IMR-90 (cell line): ENCODE data around the gene BLOC1S4. TPM values are rescaled to one million over a fixed set of nuclear protein-coding genes. Genes with fewer than 3 reads are reported as not detected.

Source experiments
- ATAC-seq: fragments of 200-7000 bp; cut with Tn5 transposase; 2 replicates; pipeline ENCODE4 v1.9.1; 2020; ENCODE audit warnings: low read depth, mild to moderate bottlenecking, moderate library complexity
- BruUV-seq: library from RNA; stranded (reverse); fragments of 400-500 nt; replicated peaks from 2 replicates; lab custom pipeline; 2021; lab: Mats Ljungman, UMichigan
- CTCF ChIA-PET: fragments of 300-600 bp; formaldehyde crosslinking; extraction: SDS; loops from one replicate; lab custom pipeline; 2021; ENCODE audit warnings: antibody characterized with exemption; lab: Yijun Ruan, JAX
- POLR2A ChIA-PET: fragments of 300-600 bp; sonication (Branson Sonifier 250); formaldehyde crosslinking; loops from one replicate; lab custom pipeline; 2022; ENCODE audit warnings: antibody characterized with exemption; ENCODE audit not compliant: unreplicated experiment; lab: Charles Lee
- DNase-seq: peaks from one replicate; pipeline ENCODE4 v3.0.0; 2013
- H2AFZ ChIP-seq: replicated peaks from 2 replicates; pipeline ENCODE3; 2013; ENCODE audit warnings: low read length, mild to moderate bottlenecking; ENCODE audit not compliant: poor library complexity
- H2AK5ac ChIP-seq: 2 replicates; pipeline ENCODE4 v1.6.1; 2013; ENCODE audit warnings: low read depth, low read length, inconsistent platforms
- H2AK9ac ChIP-seq: replicated peaks from 2 replicates; pipeline ENCODE3; 2013; ENCODE audit warnings: mild to moderate bottlenecking, low read depth, low read length, moderate library complexity; ENCODE audit not compliant: poor library complexity
- H2BK120ac ChIP-seq: 2 replicates; pipeline ENCODE4 v1.6.1; 2013; ENCODE audit warnings: low read depth, low read length, inconsistent platforms
- H2BK15ac ChIP-seq: 3 replicates; pipeline ENCODE4 v1.6.1; 2013; ENCODE audit warnings: low read depth, low read length, inconsistent platforms
- H2BK20ac ChIP-seq: 2 replicates; pipeline ENCODE4 v1.6.1; 2013; ENCODE audit warnings: low read depth, mild to moderate bottlenecking, inconsistent platforms, low read length, moderate library complexity
- H2BK5ac ChIP-seq: 2 replicates; pipeline ENCODE4 v1.6.1; 2013; ENCODE audit warnings: mild to moderate bottlenecking, low read depth, low read length, inconsistent platforms; ENCODE audit not compliant: poor library complexity, severe bottlenecking
- H3K14ac ChIP-seq: replicated peaks from 2 replicates; pipeline ENCODE4 v1.6.1; 2013; ENCODE audit warnings: low read depth, low read length, inconsistent platforms
- H3K18ac ChIP-seq: 2 replicates; pipeline ENCODE4 v1.6.1; 2013; ENCODE audit warnings: low read depth, low read length, control low read depth
- H3K23ac ChIP-seq: 2 replicates; pipeline ENCODE4 v1.6.1; 2013; ENCODE audit warnings: low read depth, low read length, inconsistent platforms
- H3K27ac ChIP-seq: 2 replicates; pipeline ENCODE4 v1.5.1; 2013; ENCODE audit warnings: mild to moderate bottlenecking, control low read depth, low read length; ENCODE audit not compliant: insufficient read depth
- H3K27me3 ChIP-seq: 2 replicates; pipeline ENCODE4 v1.6.1; 2013; ENCODE audit warnings: low read length; ENCODE audit not compliant: control insufficient read depth, insufficient read depth
- H3K36me3 ChIP-seq: 2 replicates; pipeline ENCODE4 v1.6.1; 2013; ENCODE audit warnings: low read length, mixed read lengths; ENCODE audit not compliant: control insufficient read depth, insufficient read depth
- H3K4ac ChIP-seq: 2 replicates; pipeline ENCODE4 v1.6.1; 2013; ENCODE audit warnings: low read depth, low read length, inconsistent platforms
- H3K4me1 ChIP-seq: 2 replicates; pipeline ENCODE4 v1.6.1; 2013; ENCODE audit warnings: low read length, mixed read lengths; ENCODE audit not compliant: control insufficient read depth, insufficient read depth
- H3K4me2 ChIP-seq: 2 replicates; pipeline ENCODE4 v1.6.1; 2013; ENCODE audit warnings: low read depth, mild to moderate bottlenecking, control low read depth, low read length, moderate library complexity
- H3K4me3 ChIP-seq: 2 replicates; pipeline ENCODE4 v1.5.1; 2013; ENCODE audit warnings: low read depth, mild to moderate bottlenecking, control low read depth, low read length, moderate library complexity; ENCODE audit not compliant: insufficient read depth
- H3K56ac ChIP-seq: 2 replicates; pipeline ENCODE4 v1.6.1; 2013; ENCODE audit warnings: low read length, inconsistent platforms; ENCODE audit not compliant: insufficient read depth; ENCODE audit errors: extremely low read depth
- H3K79me1 ChIP-seq, 2 experiments: 2 replicates each; pipeline ENCODE4 v1.6.1; 2013; ENCODE audit warnings: low read length in 2 of 2, inconsistent platforms in 1 of 2, low read depth in 1 of 2
- H3K9ac ChIP-seq: 2 replicates; pipeline ENCODE4 v1.6.1; 2013; ENCODE audit warnings: low read depth, low read length, control low read depth
- H3K9me1 ChIP-seq: 2 replicates; pipeline ENCODE4 v1.6.1; 2013; ENCODE audit warnings: low read length, inconsistent platforms; ENCODE audit not compliant: insufficient read depth
- H3K9me3 ChIP-seq: 2 replicates; pipeline ENCODE4 v1.6.1; 2013; ENCODE audit warnings: low read length; ENCODE audit not compliant: control insufficient read depth, insufficient read depth
- H4K20me1 ChIP-seq: 2 replicates; pipeline ENCODE4 v1.6.1; 2013; ENCODE audit warnings: low read length, inconsistent platforms; ENCODE audit not compliant: insufficient read depth
- H4K5ac ChIP-seq: 2 replicates; pipeline ENCODE4 v1.6.1; 2013; ENCODE audit warnings: mild to moderate bottlenecking, low read depth, low read length, control low read depth
- H4K8ac ChIP-seq, 2 experiments: 2 replicates each; pipeline ENCODE4 v1.6.1; 2013; ENCODE audit warnings: low read depth in 2 of 2, low read length in 2 of 2, control low read depth in 1 of 2, inconsistent platforms in 1 of 2
- H4K91ac ChIP-seq: 2 replicates; pipeline ENCODE4 v1.6.1; 2013; ENCODE audit warnings: low read depth, low read length, inconsistent platforms; ENCODE audit not compliant: insufficient read depth
- BHLHE40 ChIP-seq: fragments of 150-350 bp; IDR thresholded peaks from 2 replicates; pipeline ENCODE4 v1.6.1; 2016; ENCODE audit warnings: mild to moderate bottlenecking, low read depth, low read length
- CEBPB ChIP-seq: IDR thresholded peaks from 2 replicates; pipeline ENCODE4 v1.6.1; 2012; ENCODE audit warnings: low read depth, low read length, improper control_type of control experiment
- CHD1 ChIP-seq: IDR thresholded peaks from 2 replicates; pipeline ENCODE4 v1.6.1; 2012; ENCODE audit warnings: low read depth, low read length, improper control_type of control experiment
- ELK1 ChIP-seq: fragments of 150-350 bp; IDR thresholded peaks from 2 replicates; pipeline ENCODE4 v1.6.1; 2016; ENCODE audit warnings: low read depth, mild to moderate bottlenecking, low read length, moderate library complexity, borderline replicate concordance
- FOS ChIP-seq: fragments of 150-350 bp; IDR thresholded peaks from 2 replicates; pipeline ENCODE4 v1.6.1; 2016; ENCODE audit warnings: low read depth, low read length
- MAFK ChIP-seq: IDR thresholded peaks from 2 replicates; pipeline ENCODE4 v1.6.1; 2012; ENCODE audit warnings: low read depth, low read length, improper control_type of control experiment
- MAZ ChIP-seq: IDR thresholded peaks from 2 replicates; pipeline ENCODE4 v1.6.1; 2012; ENCODE audit warnings: low read depth, mild to moderate bottlenecking, low read length, improper control_type of control experiment, moderate library complexity, borderline replicate concordance
- MXI1 ChIP-seq: IDR thresholded peaks from 2 replicates; pipeline ENCODE4 v1.6.1; 2012; ENCODE audit warnings: low read depth, mild to moderate bottlenecking, low read length, moderate library complexity, borderline replicate concordance
- NFE2L2 ChIP-seq: fragments of 150-350 bp; IDR thresholded peaks from 2 replicates; pipeline ENCODE4 v1.6.1; 2016; ENCODE audit warnings: low read depth, mild to moderate bottlenecking, low read length
- POLR2A ChIP-seq: IDR thresholded peaks from 2 replicates; pipeline ENCODE4 v1.6.1; 2012; ENCODE audit warnings: mild to moderate bottlenecking, low read depth, low read length
- RAD21 ChIP-seq: IDR thresholded peaks from 2 replicates; pipeline ENCODE4 v1.6.1; 2012; ENCODE audit warnings: low read length, improper control_type of control experiment
- RCOR1 ChIP-seq: IDR thresholded peaks from 2 replicates; pipeline ENCODE4 v1.6.1; 2012; ENCODE audit warnings: mild to moderate bottlenecking, low read length, improper control_type of control experiment; ENCODE audit not compliant: insufficient replicate concordance
- RFX5 ChIP-seq: IDR thresholded peaks from 2 replicates; pipeline ENCODE4 v1.8.0; 2012; ENCODE audit warnings: low read depth, mild to moderate bottlenecking, low read length, moderate library complexity
- SMC3 ChIP-seq: fragments of 150-350 bp; IDR thresholded peaks from 2 replicates; pipeline ENCODE4 v1.6.1; 2016; ENCODE audit warnings: low read depth, mild to moderate bottlenecking, antibody characterized with exemption, low read length, moderate library complexity
- WGBS, 2 experiments: methylation state at CpG; one replicate each; pipeline versions ENCODE4 v1.1.5 to v1.1.7; 2013; ENCODE audit warnings: missing lambda C conversion rate in 2 of 2; ENCODE audit not compliant: insufficient read length in 1 of 2; ENCODE audit errors: extremely low coverage in 2 of 2; 5-methylcytosine and 5-hydroxymethylcytosine counted together
- dilution Hi-C: fragments of 300-500 bp; cut with HindIII; formaldehyde crosslinking; loops from one replicate; pipeline ENCODE4 v1.14.3; 2018; ENCODE audit warnings: low sequenced_read_pairs; ENCODE audit not compliant: unreplicated experiment
- in situ Hi-C: fragments of 300-500 bp; cut with MboI; formaldehyde crosslinking; loops from 3 replicates; pipeline ENCODE4 v1.14.3; 2019; ENCODE audit warnings: low sequenced_read_pairs, inconsistent platforms, mixed read lengths
- intact Hi-C: fragments of 100-400 bp; cut with micrococcal nuclease; formaldehyde crosslinking; loops from 2 replicates; pipeline ENCODE4 v1.10.0; 2022
- polyA plus RNA-seq, 3 experiments: library from polyadenylated mRNA; depleted of rRNA; stranded (reverse); fragments of >200 nt; gene quantifications; 2 replicates each; pipeline ENCODE4 v1.2.3, GENCODE V29; 2012; ENCODE audit warnings: low replicate concordance in 1 of 3
- total RNA-seq: library from RNA; depleted of rRNA; stranded (reverse); fragments of >200 nt; gene quantifications from 2 replicates; pipeline ENCODE4 v1.2.3, GENCODE V29; 2012
- TF ChIP-seq, protein P1 (sequence below): conservative IDR thresholded peaks from 2 replicates; pipeline ENCODE4 v1.5.1; 2012; ENCODE audit warnings: mild to moderate bottlenecking, low read depth, low read length, improper control_type of control experiment
- TF ChIP-seq, protein P2 (sequence below): fragments of 150-350 bp; IDR thresholded peaks from 2 replicates; pipeline ENCODE4 v1.6.1; 2017; ENCODE audit warnings: mild to moderate bottlenecking, antibody characterized with exemption, low read length, low read depth

BLOC1S4 gene
- total and polyA plus RNA-seq, 2 of the 4 experiments (the other 2 are of a cell fraction) = 8.8 to 22.1 TPM

DNA sequence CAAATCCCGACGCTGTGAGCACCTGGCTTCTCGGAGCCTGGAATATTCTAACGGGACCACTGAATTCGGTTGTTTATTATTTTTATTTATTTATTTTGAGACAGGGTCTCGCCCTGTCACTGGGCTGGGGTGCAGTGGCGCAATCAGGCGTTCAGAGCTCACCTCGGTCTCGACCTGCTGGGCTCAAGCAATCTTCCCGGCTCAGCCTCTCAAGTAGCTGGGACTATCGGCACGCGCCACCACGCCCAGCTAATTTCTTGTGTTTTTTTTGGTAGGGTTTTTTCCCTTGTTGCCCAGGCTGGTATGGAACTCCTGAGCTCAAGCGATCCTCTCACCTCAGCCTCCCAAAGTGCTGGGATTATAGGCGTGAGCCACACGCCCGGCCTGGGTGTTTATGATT is 43.8 kb upstream of the BLOC1S4 start:
- Histone ChIP-seq H3K4ac (no peak overlapping the region), H3K4me2 (no peak overlapping the region), H3K9me3 (no peaks in the 10 kb centered on the region), H3K27me3 (no peaks in the 10 kb centered on the region), H2AK5ac (no peak overlapping the region), H3K56ac (no peak overlapping the region), H2BK5ac (no peak overlapping the region), H4K91ac (no peak overlapping the region), H3K4me1 (peaks cover 22% of the 10 kb centered on the region), H2BK120ac (no peak overlapping the region), H4K5ac (no peak overlapping the region), H3K9me1 (peaks cover 24% of the 10 kb centered on the region), H4K20me1 (peaks cover 22% of the 10 kb centered on the region), H2AK9ac (no peak overlapping the region), H2BK15ac (no peak overlapping the region), H3K18ac (no peak overlapping the region), H2BK20ac (no peak overlapping the region), H2AFZ (no peak overlapping the region), H3K4me3 (no peak overlapping the region), H3K79me1 (peaks cover 21 to 28% of the 10 kb centered on the region in 2 experiments; a peak in 3 of 4 replicates), H3K23ac (no peak overlapping the region), H3K27ac (no peak overlapping the region), H4K8ac (no peak overlapping the region), H3K36me3 (peaks cover 7% of the 10 kb centered on the region), H3K9ac (no peak overlapping the region), H3K14ac (no peak overlapping the region)
- TF ChIP-seq BHLHE40 (no peak), SMC3 (no peak), RAD21 (no peak), CEBPB (no peak), MAFK (no peak), MXI1 (no peak), MAZ (no peak), CHD1 (no peak), NFE2L2 (no peak), ELK1 (no peak), RCOR1 (no peak), POLR2A (no peak), RFX5 (no peak), FOS (no peak)
- TF ChIP-seq, protein P1, sequence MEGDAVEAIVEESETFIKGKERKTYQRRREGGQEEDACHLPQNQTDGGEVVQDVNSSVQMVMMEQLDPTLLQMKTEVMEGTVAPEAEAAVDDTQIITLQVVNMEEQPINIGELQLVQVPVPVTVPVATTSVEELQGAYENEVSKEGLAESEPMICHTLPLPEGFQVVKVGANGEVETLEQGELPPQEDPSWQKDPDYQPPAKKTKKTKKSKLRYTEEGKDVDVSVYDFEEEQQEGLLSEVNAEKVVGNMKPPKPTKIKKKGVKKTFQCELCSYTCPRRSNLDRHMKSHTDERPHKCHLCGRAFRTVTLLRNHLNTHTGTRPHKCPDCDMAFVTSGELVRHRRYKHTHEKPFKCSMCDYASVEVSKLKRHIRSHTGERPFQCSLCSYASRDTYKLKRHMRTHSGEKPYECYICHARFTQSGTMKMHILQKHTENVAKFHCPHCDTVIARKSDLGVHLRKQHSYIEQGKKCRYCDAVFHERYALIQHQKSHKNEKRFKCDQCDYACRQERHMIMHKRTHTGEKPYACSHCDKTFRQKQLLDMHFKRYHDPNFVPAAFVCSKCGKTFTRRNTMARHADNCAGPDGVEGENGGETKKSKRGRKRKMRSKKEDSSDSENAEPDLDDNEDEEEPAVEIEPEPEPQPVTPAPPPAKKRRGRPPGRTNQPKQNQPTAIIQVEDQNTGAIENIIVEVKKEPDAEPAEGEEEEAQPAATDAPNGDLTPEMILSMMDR = no peak
- TF ChIP-seq, protein P2, sequence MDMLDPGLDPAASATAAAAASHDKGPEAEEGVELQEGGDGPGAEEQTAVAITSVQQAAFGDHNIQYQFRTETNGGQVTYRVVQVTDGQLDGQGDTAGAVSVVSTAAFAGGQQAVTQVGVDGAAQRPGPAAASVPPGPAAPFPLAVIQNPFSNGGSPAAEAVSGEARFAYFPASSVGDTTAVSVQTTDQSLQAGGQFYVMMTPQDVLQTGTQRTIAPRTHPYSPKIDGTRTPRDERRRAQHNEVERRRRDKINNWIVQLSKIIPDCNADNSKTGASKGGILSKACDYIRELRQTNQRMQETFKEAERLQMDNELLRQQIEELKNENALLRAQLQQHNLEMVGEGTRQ = no peak
- ChIA-PET POLR2A (no interaction called here), CTCF (no interaction called here)
- no peak for DNase-seq
- no TSS peak for BruUV-seq
- WGBS, 2 experiments = no CpG with 5 or more reads among the region's 19 CpGs
- intact Hi-C loops = no loop called here
- ATAC-seq = no peak
- in situ Hi-C loops = no loop called here
- dilution Hi-C loops = no loop called here
